ENCODE data around the gene ZNF532. TPM values are rescaled to one million over a fixed set of nuclear protein-coding genes. Genes with fewer than 3 reads are reported as not detected.

Gene ZNF532
- total RNA-seq, 1 experiment from 2014 or later = 258 TPM

GRCh38 chr18:58868440-58868839, 3.8 kb downstream of the ZNF532 start:
- H3K9ac ChIP-seq (ENCODE audit: extremely low read depth, insufficient read length, low read length) = no peak overlapping the region
- no peak overlapping the region for H3K4ac ChIP-seq (ENCODE audit: low read depth, low read length)
- no peak overlapping the region for H2AFZ ChIP-seq (ENCODE audit: low read length)
- no peak for DNase-seq
- WGBS (ENCODE audit: extremely low coverage, insufficient read length, low lambda C conversion rate) = no CpG with 5 or more reads among the region's 6 CpGs
- no peak overlapping the region for H2BK120ac ChIP-seq (ENCODE audit: low read depth, low read length, poor library complexity, severe bottlenecking)
- peaks cover 70 to 89% (median 80%) of the 10 kb centered on the region in 3 experiments for H3K36me3 Mint-ChIP-seq (ENCODE audit: insufficient read depth in 1 of 3, low read depth in 3 of 3)
- H3K23ac ChIP-seq (ENCODE audit: insufficient read length, low read depth, low read length) = no peak overlapping the region
- no peak overlapping the region for H3K14ac ChIP-seq (ENCODE audit: insufficient read depth, low read length)
- H3K56ac ChIP-seq (ENCODE audit: insufficient read length, low read depth, low read length) = no peak overlapping the region
- no peaks in the 10 kb centered on the region for H3K27me3 ChIP-seq (ENCODE audit: insufficient read depth, low read length)
- H2BK12ac ChIP-seq (ENCODE audit: insufficient read length, low read depth, low read length) = no peak overlapping the region
- H3K23me2 ChIP-seq (ENCODE audit: insufficient read length, low read depth, low read length, poor library complexity, severe bottlenecking) = no peaks in the 10 kb centered on the region
- H3K27me3 Mint-ChIP-seq (ENCODE audit: low read depth) = no peaks in the 10 kb centered on the region
- H3K18ac ChIP-seq (ENCODE audit: insufficient read length, low read depth, low read length) = no peak overlapping the region
- H4K5ac ChIP-seq (ENCODE audit: insufficient read length, low read depth, low read length) = no peak overlapping the region
- H3K4me3 Mint-ChIP-seq = peak overlapping the region; percentile 19 to 25; a peak in 2 of 5 replicates
- TF ChIP-seq CTCF (conservative IDR thresholded peaks at IDR 0.05) = no peak
- no peak overlapping the region for H4K8ac ChIP-seq (replicated peaks; ENCODE audit: insufficient read length, low read depth, low read length)
- no peak overlapping the region for H4K91ac ChIP-seq (ENCODE audit: insufficient read length, low read depth, low read length)
- no peak overlapping the region for H2BK15ac ChIP-seq (ENCODE audit: low read depth, low read length)
- peak overlapping the region; percentile 25 for H3K4me2 ChIP-seq (ENCODE audit: insufficient read depth, insufficient read length, low read length)
- peak overlapping the region in 2 of 3 experiments; percentile 59 to 88; a peak in 4 of 7 replicates for H3K27ac Mint-ChIP-seq
- no peak overlapping the region for H3T11ph ChIP-seq (ENCODE audit: low read length)
- no peak overlapping the region for H2AK5ac ChIP-seq (ENCODE audit: insufficient read length, low read length)
- peaks cover 70 to 76% of the 10 kb centered on the region in 2 experiments for H3K4me1 Mint-ChIP-seq
- H2BK5ac ChIP-seq (ENCODE audit: insufficient read length, low read length) = no peak overlapping the region
- H3K4me1 ChIP-seq (ENCODE audit: insufficient read depth, low read length) = peaks cover 10% of the 10 kb centered on the region; the same call in 1 of the 2 replicates
- no peaks in the 10 kb centered on the region for H3K9me3 ChIP-seq (ENCODE audit: control insufficient read depth, low read depth, low read length)
- H4K20me1 ChIP-seq (ENCODE audit: control insufficient read depth, insufficient read depth, insufficient read length) = no peaks in the 10 kb centered on the region
- H3K79me2 ChIP-seq (ENCODE audit: insufficient read depth, low read length) = peaks cover 60% of the 10 kb centered on the region
- H3K9me3 Mint-ChIP-seq = peaks cover 3 to 4% of the 10 kb centered on the region in 2 experiments; a peak in 2 of 5 replicates
- H3K27ac ChIP-seq (ENCODE audit: insufficient read length, low read depth, low read length) = no peak overlapping the region
- H3K79me1 ChIP-seq (ENCODE audit: insufficient read depth, low read depth, low read length, poor library complexity, severe bottlenecking) = no peaks in the 10 kb centered on the region
- no peak overlapping the region for H2BK20ac ChIP-seq (ENCODE audit: low read depth, low read length, poor library complexity, severe bottlenecking)

Data from H9 (cell line).